K562 (cell line): ENCODE data around the gene NINJ2. TPM values are rescaled to one million over a fixed set of nuclear protein-coding genes. Genes with fewer than 3 reads are reported as not detected.
A peak's percentile ranks its signal among the peaks of the same experiment; 100 is the strongest.

Source experiments
- BHLHE40 ChIP-seq: IDR thresholded peaks from 2 replicates; pipeline ENCODE4 v1.6.1; 2011; ENCODE audit warnings: low read length, improper control_type of control experiment
- CXXC5 ChIP-seq: fragments of 250-450 bp; sonication (Bioruptor Pico); IDR thresholded peaks from 2 replicates; pipeline ENCODE4 v1.8.0; 2022; ENCODE audit warnings: inconsistent platforms, mild to moderate bottlenecking, moderate library complexity
- EHMT2 ChIP-seq: fragments of 450-650 bp; IDR thresholded peaks from 2 replicates; pipeline ENCODE4 v1.6.1; 2018; ENCODE audit warnings: antibody characterized with exemption
- EP400 ChIP-seq: fragments of 450-650 bp; IDR thresholded peaks from 2 replicates; pipeline ENCODE4 v1.6.1; 2017; ENCODE audit warnings: antibody characterized with exemption, mild to moderate bottlenecking, moderate library complexity
- MCM3 ChIP-seq: fragments of 450-650 bp; IDR thresholded peaks from 2 replicates; pipeline ENCODE4 v1.6.1; 2016
- MLLT1 ChIP-seq, 2 experiments: fragments of 450-650 bp; IDR thresholded peaks; 2 replicates each; pipeline ENCODE4 v1.6.1; 2016
- PTBP1 ChIP-seq: fragments of 200-400 bp; formaldehyde crosslinking; IDR thresholded peaks from 2 replicates; pipeline ENCODE4 v1.6.1; 2017; ENCODE audit warnings: low read depth, low read length
- PTTG1 ChIP-seq: fragments of 450-650 bp; IDR thresholded peaks from 2 replicates; pipeline ENCODE4 v1.6.1; 2016; ENCODE audit warnings: low read depth, mild to moderate bottlenecking, missing genetic modification characterization, missing compliant biosample characterization
- RAD21 ChIP-seq, 2 experiments: fragments of 250-450 bp in 1 of 2; fragments of 450-650 bp in 1 of 2; sonication (Bioruptor Pico) in 1 of 2; formaldehyde crosslinking in 1 of 2; IDR thresholded peaks in 1 of 2; conservative IDR thresholded peaks in 1 of 2; 2 replicates each; pipeline versions ENCODE4 v1.4.0 to v1.8.0; 2020 to 2022; ENCODE audit warnings: mild to moderate bottlenecking in 2 of 2, moderate library complexity in 1 of 2
- SIN3A ChIP-seq, 2 experiments: fragments of 150-350 bp in 1 of 2; IDR thresholded peaks; 2 replicates each; pipeline ENCODE4 v1.6.1; 2011 to 2016; ENCODE audit warnings: borderline replicate concordance in 2 of 2, low read depth in 2 of 2, low read length in 2 of 2, mild to moderate bottlenecking in 2 of 2, moderate library complexity in 2 of 2; ENCODE audit not compliant: control insufficient read depth in 1 of 2
- SMARCA4 ChIP-seq: fragments of 450-650 bp; IDR thresholded peaks from 2 replicates; pipeline ENCODE4 v1.6.1; 2016
- SMARCB1 ChIP-seq: IDR thresholded peaks from 2 replicates; pipeline ENCODE4 v1.6.1; 2011; ENCODE audit warnings: improper control_type of control experiment, low read depth; ENCODE audit not compliant: insufficient read length
- SMARCE1 ChIP-seq: fragments of 450-650 bp; IDR thresholded peaks from 2 replicates; pipeline ENCODE4 v1.7.1; 2016; ENCODE audit warnings: mild to moderate bottlenecking
- SOX6 ChIP-seq: fragments of 450-650 bp; IDR thresholded peaks from 2 replicates; pipeline ENCODE4 v1.6.1; 2014; ENCODE audit warnings: mild to moderate bottlenecking
- SP2 ChIP-seq: IDR thresholded peaks from 2 replicates; pipeline ENCODE4 v1.6.1; 2011; ENCODE audit warnings: mild to moderate bottlenecking, low read depth, low read length, moderate library complexity; ENCODE audit not compliant: poor library complexity, severe bottlenecking; ENCODE audit errors: extremely low read depth
- TCF3 ChIP-seq: sonication (generic); formaldehyde crosslinking; IDR thresholded peaks from 2 replicates; pipeline ENCODE4 v1.4.0; 2020; ENCODE audit warnings: mild to moderate bottlenecking, missing genetic modification reagents
- TEAD4 ChIP-seq, 2 experiments: sonication (generic) in 1 of 2; formaldehyde crosslinking in 1 of 2; IDR thresholded peaks; 2 replicates each; pipeline versions ENCODE4 v1.6.1 to v1.8.0; 2012 to 2022; ENCODE audit warnings: borderline replicate concordance in 1 of 2, inconsistent platforms in 1 of 2, low read length in 1 of 2, mild to moderate bottlenecking in 1 of 2, missing genetic modification reagents in 1 of 2
- TSC22D4 ChIP-seq: fragments of 450-650 bp; IDR thresholded peaks from 2 replicates; pipeline ENCODE4 v1.6.1; 2016; ENCODE audit warnings: missing genetic modification characterization, missing biosample characterization, control low read depth
- ZNF316 ChIP-seq: fragments of 450-650 bp; IDR thresholded peaks from 2 replicates; pipeline ENCODE4 v1.6.1; 2016
- polyA plus RNA-seq, 8 experiments: library from polyadenylated mRNA; depleted of rRNA in 4 of 8; stranded (reverse) in 5 of 8; unstranded in 3 of 8; fragments of >200 nt; fragmentation: Nextera tagmentation in 2 of 8; fragmentation: Illumina TruSeq in 1 of 8; extraction: Ambion mirVana in 2 of 8; extraction: Trizol in 1 of 8; gene quantifications; 2 replicates each; pipeline versions ENCODE4 v1.2.1 to v1.2.3, GENCODE V29; 2011 to 2014; ENCODE audit warnings: inconsistent platforms in 1 of 8, missing spikeins in 1 of 8
- total RNA-seq, 7 experiments: library from RNA; depleted of rRNA in 6 of 7; stranded (reverse); fragments of >200 nt in 6 of 7; fragmentation: Illumina TruSeq in 2 of 7; extraction: Trizol in 2 of 7; gene quantifications; 2 replicates each; pipeline versions ENCODE4 v1.2.1 to v1.2.3, GENCODE V29; 2011 to 2021; ENCODE audit warnings: low replicate concordance in 1 of 7
- TF ChIP-seq, protein P1 (sequence below), 2 experiments: fragments of 200-800 bp in 1 of 2; sonication (Bioruptor generic) in 1 of 2; sonication (generic) in 1 of 2; formaldehyde crosslinking in 1 of 2; IDR thresholded peaks in 1 of 2; conservative IDR thresholded peaks in 1 of 2; 2 replicates each; pipeline versions ENCODE4 v1.5.0 to v1.6.1; 2016 to 2020; ENCODE audit warnings: missing compliant biosample characterization in 1 of 2, missing genetic modification characterization in 1 of 2, missing genetic modification reagents in 1 of 2
- TF ChIP-seq, protein P2 (sequence below): IDR thresholded peaks from 3 replicates; pipeline ENCODE4 v1.6.1; 2011; ENCODE audit warnings: borderline replicate concordance, mild to moderate bottlenecking, moderate library complexity; ENCODE audit not compliant: insufficient read length; ENCODE audit errors: extremely low read depth
- TF ChIP-seq, protein P3 (sequence below): sonication (generic); formaldehyde crosslinking; IDR thresholded peaks from 2 replicates; pipeline ENCODE4 v1.8.1; 2022; ENCODE audit warnings: missing genetic modification reagents

Gene NINJ2
- total and polyA plus RNA-seq, 9 of the 15 experiments (the other 6 are each of a cell fraction or from before 2014, with no cell fraction given) = 2.6 to 16.0 (median 4.5) TPM

DNA sequence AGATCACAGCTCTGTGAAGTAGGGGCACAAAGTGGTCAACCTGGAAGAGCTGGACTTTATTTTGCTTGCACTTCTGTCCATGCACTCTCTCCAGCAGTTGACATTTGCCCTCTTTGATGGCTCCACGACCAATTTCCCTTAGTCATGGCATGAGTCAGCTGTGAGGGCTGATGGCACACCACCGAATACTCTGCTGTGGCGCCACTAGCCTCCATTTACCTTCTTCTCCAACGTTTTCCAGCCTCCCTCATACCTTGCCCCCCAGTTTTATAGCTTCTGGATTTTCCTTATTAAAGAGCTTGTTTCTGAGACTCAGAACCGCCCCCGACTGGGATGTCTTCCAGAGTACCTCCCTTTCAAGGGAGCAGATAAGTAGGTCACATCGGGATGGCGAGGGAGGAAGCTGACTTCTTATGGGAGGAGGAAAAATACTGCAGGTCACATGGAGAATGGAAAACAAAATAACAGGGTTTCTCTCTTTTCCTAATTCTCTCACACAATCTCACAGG is 17.6 kb downstream of the NINJ2 start (continued):
- TF ChIP-seq, protein P1, sequence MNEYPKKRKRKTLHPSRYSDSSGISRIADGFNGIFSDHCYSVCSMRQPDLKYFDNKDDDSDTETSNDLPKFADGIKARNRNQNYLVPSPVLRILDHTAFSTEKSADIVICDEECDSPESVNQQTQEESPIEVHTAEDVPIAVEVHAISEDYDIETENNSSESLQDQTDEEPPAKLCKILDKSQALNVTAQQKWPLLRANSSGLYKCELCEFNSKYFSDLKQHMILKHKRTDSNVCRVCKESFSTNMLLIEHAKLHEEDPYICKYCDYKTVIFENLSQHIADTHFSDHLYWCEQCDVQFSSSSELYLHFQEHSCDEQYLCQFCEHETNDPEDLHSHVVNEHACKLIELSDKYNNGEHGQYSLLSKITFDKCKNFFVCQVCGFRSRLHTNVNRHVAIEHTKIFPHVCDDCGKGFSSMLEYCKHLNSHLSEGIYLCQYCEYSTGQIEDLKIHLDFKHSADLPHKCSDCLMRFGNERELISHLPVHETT (CRISPR knock-in tag; conservative IDR thresholded peaks at IDR 0.05 in 1 of 2, IDR thresholded peaks at IDR 0.05 in 1 of 2) = peak in 1 of 2 experiments; percentile 42; a peak in 1 of 4 replicates
- TF ChIP-seq TCF3 (CRISPR knock-in tag) (no peak), SMARCE1 (peak; percentile 84), TEAD4 (IDR thresholded peaks at IDR 0.05; ENCODE audit: low read length) (0 out of 2 replicates have a peak, but pooled peaks have one; percentile 9), TEAD4 (CRISPR knock-in tag; IDR thresholded peaks at IDR 0.05; ENCODE audit: borderline replicate concordance) (no peak), EHMT2 (peak; percentile 20; the same call in 1 of the 2 replicates), CXXC5 (CRISPR knock-in tag) (peak; percentile 53; the same call in 1 of the 2 replicates), MCM3 (no peak), SMARCA4 (peak; percentile 83), ZNF316 (peak; percentile 99), RAD21 (CRISPR knock-in tag; conservative IDR thresholded peaks at IDR 0.05 in 1 of 2, IDR thresholded peaks at IDR 0.05 in 1 of 2) (0 out of 4 replicates have a peak, but pooled peaks have one; percentile 13 to 16), BHLHE40 (peak; percentile 73), SOX6 (no peak), MLLT1 (IDR thresholded peaks at IDR 0.05) (no peak), TSC22D4 (tag) (no peak), PTBP1 (no peak), SP2 (no peak), SMARCB1 (peak; percentile 58), PTTG1 (tag) (no peak), SIN3A (IDR thresholded peaks at IDR 0.05; ENCODE audit: borderline replicate concordance in 2 of 2, control insufficient read depth in 1 of 2, low read depth in 2 of 2, low read length in 2 of 2) (no peak), EP400 (peak; percentile 58)
- TF ChIP-seq, protein P2, sequence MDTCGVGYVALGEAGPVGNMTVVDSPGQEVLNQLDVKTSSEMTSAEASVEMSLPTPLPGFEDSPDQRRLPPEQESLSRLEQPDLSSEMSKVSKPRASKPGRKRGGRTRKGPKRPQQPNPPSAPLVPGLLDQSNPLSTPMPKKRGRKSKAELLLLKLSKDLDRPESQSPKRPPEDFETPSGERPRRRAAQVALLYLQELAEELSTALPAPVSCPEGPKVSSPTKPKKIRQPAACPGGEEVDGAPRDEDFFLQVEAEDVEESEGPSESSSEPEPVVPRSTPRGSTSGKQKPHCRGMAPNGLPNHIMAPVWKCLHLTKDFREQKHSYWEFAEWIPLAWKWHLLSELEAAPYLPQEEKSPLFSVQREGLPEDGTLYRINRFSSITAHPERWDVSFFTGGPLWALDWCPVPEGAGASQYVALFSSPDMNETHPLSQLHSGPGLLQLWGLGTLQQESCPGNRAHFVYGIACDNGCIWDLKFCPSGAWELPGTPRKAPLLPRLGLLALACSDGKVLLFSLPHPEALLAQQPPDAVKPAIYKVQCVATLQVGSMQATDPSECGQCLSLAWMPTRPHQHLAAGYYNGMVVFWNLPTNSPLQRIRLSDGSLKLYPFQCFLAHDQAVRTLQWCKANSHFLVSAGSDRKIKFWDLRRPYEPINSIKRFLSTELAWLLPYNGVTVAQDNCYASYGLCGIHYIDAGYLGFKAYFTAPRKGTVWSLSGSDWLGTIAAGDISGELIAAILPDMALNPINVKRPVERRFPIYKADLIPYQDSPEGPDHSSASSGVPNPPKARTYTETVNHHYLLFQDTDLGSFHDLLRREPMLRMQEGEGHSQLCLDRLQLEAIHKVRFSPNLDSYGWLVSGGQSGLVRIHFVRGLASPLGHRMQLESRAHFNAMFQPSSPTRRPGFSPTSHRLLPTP = no peak
- TF ChIP-seq, protein P3, sequence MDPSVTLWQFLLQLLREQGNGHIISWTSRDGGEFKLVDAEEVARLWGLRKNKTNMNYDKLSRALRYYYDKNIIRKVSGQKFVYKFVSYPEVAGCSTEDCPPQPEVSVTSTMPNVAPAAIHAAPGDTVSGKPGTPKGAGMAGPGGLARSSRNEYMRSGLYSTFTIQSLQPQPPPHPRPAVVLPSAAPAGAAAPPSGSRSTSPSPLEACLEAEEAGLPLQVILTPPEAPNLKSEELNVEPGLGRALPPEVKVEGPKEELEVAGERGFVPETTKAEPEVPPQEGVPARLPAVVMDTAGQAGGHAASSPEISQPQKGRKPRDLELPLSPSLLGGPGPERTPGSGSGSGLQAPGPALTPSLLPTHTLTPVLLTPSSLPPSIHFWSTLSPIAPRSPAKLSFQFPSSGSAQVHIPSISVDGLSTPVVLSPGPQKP (CRISPR knock-in tag) = no peak
